ENCODE measurements around the gene PCNX2.
"Not testable (repeated sequence)": the region's sequence is repeated elsewhere in the genome, so short reads cannot be mapped to it uniquely, and the experiment has no call there.

The PCNX2 gene

GRCh38 chr1:233094269-233094668 is 201.3 kb downstream of the PCNX2 start:
- DNase-seq = no peak

- DNase-seq = no peak
These were observed 204.6 kb downstream of the PCNX2 start for GRCh38 chr1:233090746-233091494.

GRCh38 chr1:233089251-233089650 is 206.3 kb downstream of the PCNX2 start:
- no peak for DNase-seq

- no peak for DNase-seq
These were observed 206.9 kb downstream of the PCNX2 start for GRCh38 chr1:233088613-233089012.

- DNase-seq = no peak
These were observed 208.3 kb downstream of the PCNX2 start for GRCh38 chr1:233086961-233087881.

GRCh38 chr1:233085566-233085965 is 210.0 kb downstream of the PCNX2 start:
- no peak for DNase-seq

- DNase-seq = no peak
These were observed 212.6 kb downstream of the PCNX2 start for GRCh38 chr1:233082778-233083550.

GRCh38 chr1:233081735-233082134 is 213.8 kb downstream of the PCNX2 start:
- no peak for DNase-seq

GRCh38 chr1:233080827-233081226 is 214.7 kb downstream of the PCNX2 start:
- not testable (repeated sequence) for DNase-seq

- DNase-seq = no peak
These were observed 215.2 kb downstream of the PCNX2 start for GRCh38 chr1:233080286-233080685.

- no peak for DNase-seq
These were observed 216.0 kb downstream of the PCNX2 start for GRCh38 chr1:233079574-233079973.

GRCh38 chr1:233078396-233078795 is 217.1 kb downstream of the PCNX2 start:
- no peak for DNase-seq

GRCh38 chr1:233075915-233076295 is 219.6 kb downstream of the PCNX2 start:
- no peak for DNase-seq

- DNase-seq = no peak
These were observed 229.4 kb downstream of the PCNX2 start for GRCh38 chr1:233066087-233066486.

GRCh38 chr1:233065685-233066084 is 229.8 kb downstream of the PCNX2 start:
- no peak for DNase-seq

GRCh38 chr1:233064988-233065387 is 230.5 kb downstream of the PCNX2 start:
- no peak for DNase-seq

GRCh38 chr1:233063462-233063861 is 232.1 kb downstream of the PCNX2 start:
- DNase-seq = no peak

- DNase-seq = no peak
These were observed 234.3 kb downstream of the PCNX2 start for GRCh38 chr1:233061265-233061664.

GRCh38 chr1:233060461-233060994 is 235.0 kb downstream of the PCNX2 start:
- DNase-seq = no peak

GRCh38 chr1:233057836-233058235 is 237.7 kb downstream of the PCNX2 start:
- DNase-seq = no peak

GRCh38 chr1:233055879-233056641 is 239.5 kb downstream of the PCNX2 start:
- DNase-seq = no peak

GRCh38 chr1:233045588-233045987 is 249.9 kb downstream of the PCNX2 start:
- no peak for DNase-seq
